ENCODE measurements around the gene SLC5A3.

The SLC5A3 gene

GRCh38 chr21:34110594-34111202 is 37.3 kb downstream of the SLC5A3 start:
- TF ChIP-seq CTCF (IDR thresholded peaks at IDR 0.05; ENCODE audit: low read depth, low read length) = no peak
- no peak overlapping the region for H3K4me3 ChIP-seq (ENCODE audit: low read depth, low read length)
- no peak for DNase-seq
- no peaks in the 10 kb centered on the region for H3K27me3 ChIP-seq
- no peaks in the 10 kb centered on the region for H3K4me1 ChIP-seq
- H3K9me3 ChIP-seq = no peaks in the 10 kb centered on the region
- no peaks in the 10 kb centered on the region for H3K36me3 ChIP-seq

- Histone ChIP-seq H3K36me3 (no peaks in the 10 kb centered on the region), H3K4me1 (no peaks in the 10 kb centered on the region), H3K9me3 (no peaks in the 10 kb centered on the region), H3K27me3 (no peaks in the 10 kb centered on the region), H3K4me3 (ENCODE audit: low read depth, low read length) (no peak overlapping the region)
- no peak for TF ChIP-seq CTCF (IDR thresholded peaks at IDR 0.05; ENCODE audit: low read depth, low read length)
- no peak for DNase-seq
Measured at GRCh38 chr21:34112316-34113033, 39.1 kb downstream of the SLC5A3 start.

GRCh38 chr21:34113842-34114241 is 40.5 kb downstream of the SLC5A3 start:
- DNase-seq = no peak
- H3K36me3 ChIP-seq = no peaks in the 10 kb centered on the region
- no peaks in the 10 kb centered on the region for H3K9me3 ChIP-seq
- no peaks in the 10 kb centered on the region for H3K27me3 ChIP-seq
- H3K4me3 ChIP-seq (ENCODE audit: low read depth, low read length) = no peak overlapping the region
- no peaks in the 10 kb centered on the region for H3K4me1 ChIP-seq
- no peak for TF ChIP-seq CTCF (IDR thresholded peaks at IDR 0.05; ENCODE audit: low read depth, low read length)

GRCh38 chr21:34115160-34115559 is 41.8 kb downstream of the SLC5A3 start:
- H3K4me1 ChIP-seq = no peaks in the 10 kb centered on the region
- no peaks in the 10 kb centered on the region for H3K27me3 ChIP-seq
- no peaks in the 10 kb centered on the region for H3K9me3 ChIP-seq
- H3K36me3 ChIP-seq = no peaks in the 10 kb centered on the region
- H3K4me3 ChIP-seq (ENCODE audit: low read depth, low read length) = no peak overlapping the region
- TF ChIP-seq CTCF (IDR thresholded peaks at IDR 0.05; ENCODE audit: low read depth, low read length) = no peak
- DNase-seq = no peak

- no peaks in the 10 kb centered on the region for H3K4me1 ChIP-seq
- no peak overlapping the region for H3K4me3 ChIP-seq (ENCODE audit: low read depth, low read length)
- DNase-seq = no peak
- no peaks in the 10 kb centered on the region for H3K36me3 ChIP-seq
- no peaks in the 10 kb centered on the region for H3K9me3 ChIP-seq
- no peak for TF ChIP-seq CTCF (IDR thresholded peaks at IDR 0.05; ENCODE audit: low read depth, low read length)
- no peaks in the 10 kb centered on the region for H3K27me3 ChIP-seq
Measured at GRCh38 chr21:34116569-34116968, 43.2 kb downstream of the SLC5A3 start.

- H3K27me3 ChIP-seq = no peaks in the 10 kb centered on the region
- no peaks in the 10 kb centered on the region for H3K4me1 ChIP-seq
- H3K9me3 ChIP-seq = no peaks in the 10 kb centered on the region
- TF ChIP-seq CTCF (IDR thresholded peaks at IDR 0.05; ENCODE audit: low read depth, low read length) = no peak
- H3K36me3 ChIP-seq = no peaks in the 10 kb centered on the region
- no peak for DNase-seq
- no peak overlapping the region for H3K4me3 ChIP-seq (ENCODE audit: low read depth, low read length)
Measured at GRCh38 chr21:34120867-34121266, 47.5 kb downstream of the SLC5A3 start.
